Measurements from ENCODE around the gene LRRC71.

DNA sequence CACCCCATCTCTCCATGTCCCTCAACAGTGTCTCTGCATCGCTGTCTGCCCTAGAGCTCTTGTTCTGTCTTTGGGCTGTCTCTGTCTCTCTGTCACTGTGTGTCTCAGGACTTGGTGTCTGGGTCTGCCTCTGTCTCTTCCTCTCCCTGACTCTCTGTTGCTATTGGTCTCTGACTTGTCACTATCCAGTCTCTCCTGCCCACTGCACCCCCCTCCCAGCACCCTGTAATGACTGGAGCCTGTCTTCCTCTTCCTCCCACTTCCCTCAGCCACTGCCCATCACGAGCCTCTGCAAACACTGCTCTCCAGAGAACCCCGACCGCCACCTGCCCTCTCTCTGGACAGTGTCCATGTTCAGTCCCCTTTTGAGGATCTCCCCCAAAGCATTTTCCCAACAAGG, 14.8 kb upstream of the LRRC71 start:
- TF ChIP-seq, protein P1, sequence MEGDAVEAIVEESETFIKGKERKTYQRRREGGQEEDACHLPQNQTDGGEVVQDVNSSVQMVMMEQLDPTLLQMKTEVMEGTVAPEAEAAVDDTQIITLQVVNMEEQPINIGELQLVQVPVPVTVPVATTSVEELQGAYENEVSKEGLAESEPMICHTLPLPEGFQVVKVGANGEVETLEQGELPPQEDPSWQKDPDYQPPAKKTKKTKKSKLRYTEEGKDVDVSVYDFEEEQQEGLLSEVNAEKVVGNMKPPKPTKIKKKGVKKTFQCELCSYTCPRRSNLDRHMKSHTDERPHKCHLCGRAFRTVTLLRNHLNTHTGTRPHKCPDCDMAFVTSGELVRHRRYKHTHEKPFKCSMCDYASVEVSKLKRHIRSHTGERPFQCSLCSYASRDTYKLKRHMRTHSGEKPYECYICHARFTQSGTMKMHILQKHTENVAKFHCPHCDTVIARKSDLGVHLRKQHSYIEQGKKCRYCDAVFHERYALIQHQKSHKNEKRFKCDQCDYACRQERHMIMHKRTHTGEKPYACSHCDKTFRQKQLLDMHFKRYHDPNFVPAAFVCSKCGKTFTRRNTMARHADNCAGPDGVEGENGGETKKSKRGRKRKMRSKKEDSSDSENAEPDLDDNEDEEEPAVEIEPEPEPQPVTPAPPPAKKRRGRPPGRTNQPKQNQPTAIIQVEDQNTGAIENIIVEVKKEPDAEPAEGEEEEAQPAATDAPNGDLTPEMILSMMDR (IDR thresholded peaks at IDR 0.05): no peak
- TF ChIP-seq POLR2A (IDR thresholded peaks at IDR 0.05): no peak

All from Peyer's patch (tissue), 4 donors.